Tibial artery (tissue), 4 donors: ENCODE data around the gene LIX1L.

Source experiments
- DNase-seq, 2 donors: peaks; one replicate each; pipeline ENCODE4 v3.0.0-alpha.2; 2019
- H3K27ac ChIP-seq, 2 donors: fragments of 200-600 bp; sonication (generic) in 1 of 2; 1 replicate in 1 of 2; 2 replicates in 1 of 2; pipeline ENCODE4 v1.5.1; 2018 to 2019; ENCODE audit warnings: mild to moderate bottlenecking in 1 of 2
- H3K27me3 ChIP-seq, 2 donors: fragments of 200-600 bp; sonication (generic) in 1 of 2; one replicate each; pipeline versions ENCODE4 v1.5.1 to v1.6.0; 2016 to 2019
- H3K36me3 ChIP-seq, 3 donors: fragments of 200-600 bp; sonication (generic) in 2 of 3; one replicate each; pipeline ENCODE4 v1.5.1; 2016 to 2019; ENCODE audit warnings: mild to moderate bottlenecking in 2 of 3
- H3K4me1 ChIP-seq, 4 donors: fragments of 200-600 bp; sonication (generic) in 2 of 4; 1 replicate in 3 of 4; 2 replicates in 1 of 4; pipeline ENCODE4 v1.5.1; 2016 to 2019
- H3K4me3 ChIP-seq, 2 donors: fragments of 200-600 bp; sonication (generic) in 1 of 2; 1 replicate in 1 of 2; 2 replicates in 1 of 2; pipeline ENCODE4 v1.5.1; 2018 to 2019; ENCODE audit warnings: mild to moderate bottlenecking in 2 of 2
- H3K9me3 ChIP-seq, 3 donors: fragments of 200-600 bp; sonication (generic) in 1 of 3; one replicate each; pipeline ENCODE4 v1.5.1; 2016 to 2019
- CTCF ChIP-seq, 2 experiments: fragments of 200-600 bp in 1 of 2; fragments of 450-650 bp in 1 of 2; IDR thresholded peaks; one replicate each; pipeline ENCODE4 v1.5.1; 2017 to 2019; ENCODE audit warnings: antibody characterized with exemption in 2 of 2, mild to moderate bottlenecking in 1 of 2, moderate library complexity in 1 of 2
- intact Hi-C: fragments of 100-400 bp; cut with DNase I; formaldehyde crosslinking; loops from one replicate; pipeline ENCODE4 v1.15.0; 2023; ENCODE audit warnings: low total_unique reads

Gene LIX1L

GRCh38 chr1:145956781-145957442 lies 905 bp downstream of the LIX1L start:
- H3K27me3 ChIP-seq, result no peaks in the 10 kb centered on the region
- peaks cover 0 to 64% (median 56%) of the 10 kb centered on the region in 4 donors for H3K4me1 ChIP-seq
- peak overlapping the region; percentile 76 to 79 for H3K4me3 ChIP-seq
- TF ChIP-seq CTCF (IDR thresholded peaks at IDR 0.05), result no peak
- peaks cover 0 to 4% (median 0%) of the 10 kb centered on the region in 3 donors for H3K36me3 ChIP-seq
- peak overlapping the region; percentile 96 to 99 for H3K27ac ChIP-seq
- H3K9me3 ChIP-seq, result no peaks in the 10 kb centered on the region
- intact Hi-C loops, result no loop called here
- DNase-seq, result peak in 1 of 2 donors; percentile 75

GRCh38 chr1:145956361-145956760 lies 1.5 kb downstream of the LIX1L start:
- Histone ChIP-seq H3K27me3 (no peaks in the 10 kb centered on the region), H3K4me3 (peak overlapping the region; percentile 76 to 79), H3K9me3 (no peaks in the 10 kb centered on the region), H3K27ac (peak overlapping the region; percentile 96 to 99), H3K36me3 (peaks cover 0 to 4% (median 0%) of the 10 kb centered on the region in 3 donors), H3K4me1 (peaks cover 0 to 70% (median 55%) of the 10 kb centered on the region in 4 donors)
- TF ChIP-seq CTCF (IDR thresholded peaks at IDR 0.05), result no peak
- no peak for DNase-seq
- intact Hi-C loops, result no loop called here

- Histone ChIP-seq H3K27ac (peak overlapping the region; percentile 96 to 99), H3K4me1 (peaks cover 0 to 79% (median 54%) of the 10 kb centered on the region in 4 donors), H3K27me3 (no peaks in the 10 kb centered on the region), H3K36me3 (peaks cover 0 to 4% (median 4%) of the 10 kb centered on the region in 3 donors), H3K9me3 (no peaks in the 10 kb centered on the region), H3K4me3 (peak overlapping the region in 1 of 2 donors; percentile 79)
- no peak for TF ChIP-seq CTCF (IDR thresholded peaks at IDR 0.05)
- intact Hi-C loops, result no loop called here
- no peak for DNase-seq
Observed at GRCh38 chr1:145955436-145955835, 2.4 kb downstream of the LIX1L start.

GRCh38 chr1:145953861-145954260 lies 4.0 kb downstream of the LIX1L start:
- intact Hi-C loops, result no loop called here
- no peaks in the 10 kb centered on the region for H3K27me3 ChIP-seq
- no peaks in the 10 kb centered on the region for H3K9me3 ChIP-seq
- DNase-seq, result no peak
- H3K27ac ChIP-seq, result peak overlapping the region in 1 of 2 donors; percentile 96
- peaks cover 0 to 78% (median 45%) of the 10 kb centered on the region in 4 donors for H3K4me1 ChIP-seq
- H3K36me3 ChIP-seq, result peaks cover 0 to 14% (median 4%) of the 10 kb centered on the region in 3 donors
- TF ChIP-seq CTCF (IDR thresholded peaks at IDR 0.05), result no peak
- H3K4me3 ChIP-seq, result no peak overlapping the region

- H3K27ac ChIP-seq, result no peak overlapping the region
- intact Hi-C loops, result no loop called here
- no peak overlapping the region for H3K4me3 ChIP-seq
- peaks cover 0 to 14% (median 4%) of the 10 kb centered on the region in 3 donors for H3K36me3 ChIP-seq
- peaks cover 0 to 70% (median 44%) of the 10 kb centered on the region in 4 donors for H3K4me1 ChIP-seq
- no peaks in the 10 kb centered on the region for H3K9me3 ChIP-seq
- DNase-seq, result no peak
- no peaks in the 10 kb centered on the region for H3K27me3 ChIP-seq
- no peak for TF ChIP-seq CTCF (IDR thresholded peaks at IDR 0.05)
Observed at GRCh38 chr1:145952903-145953302, 4.9 kb downstream of the LIX1L start.
